CD14-positive monocyte (primary cell): ENCODE results near the gene CUX1. TPM values are rescaled to one million over a fixed set of nuclear protein-coding genes. Genes with fewer than 3 reads are reported as not detected.
A peak's percentile ranks its signal among the peaks of the same experiment; 100 is the strongest.

Source experiments
- DNase-seq, 3 donors: peaks; one replicate each; pipeline ENCODE4 v3.0.0-alpha.2; 2011 to 2022
- H2AFZ ChIP-seq: 2 replicates; pipeline ENCODE4 v1.6.0; 2012; ENCODE audit warnings: mild to moderate bottlenecking, low read depth, low read length, inconsistent platforms; ENCODE audit not compliant: insufficient read depth, poor library complexity, severe bottlenecking
- H3K27ac ChIP-seq, 2 donors: 1 replicate in 1 of 2; 2 replicates in 1 of 2; pipeline ENCODE4 v1.5.1; 2012 to 2013; ENCODE audit warnings: low read length in 2 of 2, control low read depth in 1 of 2, inconsistent platforms in 1 of 2, low read depth in 1 of 2, mild to moderate bottlenecking in 1 of 2
- H3K27me3 ChIP-seq, 2 donors: one replicate each; pipeline versions ENCODE4 v1.6.0 to v1.6.1; 2011 to 2013; ENCODE audit warnings: low read length in 2 of 2; ENCODE audit not compliant: control insufficient read depth in 2 of 2, insufficient read depth in 2 of 2
- H3K36me3 ChIP-seq, 2 donors: replicated peaks in 1 of 2; 1 replicate in 1 of 2; 2 replicates in 1 of 2; pipeline versions ENCODE4 v1.5.1 to v1.6.1; 2012 to 2013; ENCODE audit warnings: low read length in 2 of 2, control low read depth in 1 of 2, inconsistent platforms in 1 of 2, mild to moderate bottlenecking in 1 of 2; ENCODE audit not compliant: insufficient read depth in 2 of 2, control insufficient read depth in 1 of 2
- H3K4me1 ChIP-seq, 2 donors: 1 replicate in 1 of 2; 2 replicates in 1 of 2; pipeline versions ENCODE4 v1.5.1 to v1.6.1; 2012 to 2013; ENCODE audit warnings: low read length in 2 of 2, control low read depth in 1 of 2, inconsistent platforms in 1 of 2, mild to moderate bottlenecking in 1 of 2, moderate library complexity in 1 of 2; ENCODE audit not compliant: insufficient read depth in 2 of 2, control insufficient read depth in 1 of 2
- H3K4me2 ChIP-seq: replicated peaks from 2 replicates; pipeline ENCODE3; 2012; ENCODE audit warnings: low read length, moderate library complexity, mild to moderate bottlenecking; ENCODE audit not compliant: poor library complexity, severe bottlenecking; ENCODE audit errors: extremely low read depth
- H3K4me3 ChIP-seq, 3 experiments: fragments of 200-600 bp in 1 of 3; sonication (generic) in 1 of 3; replicated peaks in 1 of 3; 1 replicate in 2 of 3; 2 replicates in 1 of 3; pipeline ENCODE4 v1.5.1; 2011 to 2013; ENCODE audit warnings: low read length in 3 of 3, mild to moderate bottlenecking in 3 of 3, control low read depth in 2 of 3, low read depth in 2 of 3, inconsistent platforms in 1 of 3, moderate library complexity in 1 of 3
- H3K79me2 ChIP-seq: 2 replicates; pipeline ENCODE4 v1.6.0; 2012; ENCODE audit warnings: mild to moderate bottlenecking, control low read depth, inconsistent platforms, low read length, moderate library complexity; ENCODE audit not compliant: insufficient read depth
- H3K9ac ChIP-seq: 2 replicates; pipeline ENCODE4 v1.6.0; 2017; ENCODE audit warnings: low read length, mild to moderate bottlenecking; ENCODE audit not compliant: insufficient read depth, poor library complexity, severe bottlenecking
- H3K9me3 ChIP-seq, 2 donors: replicated peaks in 1 of 2; 1 replicate in 1 of 2; 2 replicates in 1 of 2; pipeline versions ENCODE4 v1.5.1 to v1.6.1; 2012 to 2013; ENCODE audit warnings: low read length in 2 of 2, control low read depth in 1 of 2; ENCODE audit not compliant: control insufficient read depth in 1 of 2, insufficient read depth in 1 of 2
- H4K20me1 ChIP-seq: 2 replicates; pipeline ENCODE4 v1.6.0; 2012; ENCODE audit warnings: mild to moderate bottlenecking, low read length, control low read depth, moderate library complexity; ENCODE audit not compliant: insufficient read depth
- H3K27ac Mint-ChIP-seq, 7 donors: one replicate each; pipeline ENCODE4 v1.8.0; 2020; ENCODE audit warnings: mild to moderate bottlenecking in 7 of 7, mixed read lengths in 7 of 7, moderate library complexity in 6 of 7, inconsistent platforms in 2 of 7
- H3K27me3 Mint-ChIP-seq, 3 donors: one replicate each; pipeline ENCODE4 v1.8.0; 2021 to 2022; ENCODE audit warnings: low read depth in 3 of 3, mild to moderate bottlenecking in 3 of 3, mixed read lengths in 3 of 3, moderate library complexity in 3 of 3, inconsistent platforms in 1 of 3
- H3K36me3 Mint-ChIP-seq, 2 donors: one replicate each; pipeline ENCODE4 v1.8.0; 2020; ENCODE audit warnings: mixed read lengths in 2 of 2, inconsistent platforms in 1 of 2, mild to moderate bottlenecking in 1 of 2
- H3K4me1 Mint-ChIP-seq: one replicate; pipeline ENCODE4 v1.8.0; 2020; ENCODE audit warnings: mild to moderate bottlenecking, mixed read lengths
- H3K4me3 Mint-ChIP-seq, 2 donors: one replicate each; pipeline ENCODE4 v1.8.0; 2020; ENCODE audit warnings: mild to moderate bottlenecking in 2 of 2, mixed read lengths in 2 of 2, moderate library complexity in 1 of 2
- H3K9me3 Mint-ChIP-seq, 7 donors: one replicate each; pipeline ENCODE4 v1.8.0; 2020 to 2022; ENCODE audit warnings: mixed read lengths in 7 of 7, mild to moderate bottlenecking in 6 of 7, moderate library complexity in 6 of 7, inconsistent platforms in 2 of 7
- WGBS: methylation state at CpG from one replicate; pipeline ENCODE4 v1.1.5; 2013; ENCODE audit warnings: missing lambda C conversion rate; ENCODE audit not compliant: insufficient coverage; 5-methylcytosine and 5-hydroxymethylcytosine counted together
- intact Hi-C, 2 donors: fragments of 100-400 bp; cut with micrococcal nuclease; formaldehyde crosslinking; loops; one replicate each; pipeline versions ENCODE4 v1.15.0 to v1.15.1; 2023
- polyA plus RNA-seq, 3 donors: library from polyadenylated mRNA; depleted of rRNA in 1 of 3; unstranded in 2 of 3; stranded (reverse) in 1 of 3; fragments of 300-500 nt in 2 of 3; fragments of >200 nt in 1 of 3; fragmentation: Illumina TruSeq in 2 of 3; gene quantifications; 1 replicate in 2 of 3; 2 replicates in 1 of 3; pipeline ENCODE4 v1.2.3, GENCODE V29; 2012 to 2021
- TF ChIP-seq, protein P1 (sequence below): fragments of 200-600 bp; IDR thresholded peaks from one replicate; pipeline ENCODE4 v1.8.0; 2022; ENCODE audit warnings: antibody characterized with exemption, mild to moderate bottlenecking

Gene CUX1
- polyA plus RNA-seq, 3 donors = 17.6 to 38.0 (median 28.0) TPM

DNA sequence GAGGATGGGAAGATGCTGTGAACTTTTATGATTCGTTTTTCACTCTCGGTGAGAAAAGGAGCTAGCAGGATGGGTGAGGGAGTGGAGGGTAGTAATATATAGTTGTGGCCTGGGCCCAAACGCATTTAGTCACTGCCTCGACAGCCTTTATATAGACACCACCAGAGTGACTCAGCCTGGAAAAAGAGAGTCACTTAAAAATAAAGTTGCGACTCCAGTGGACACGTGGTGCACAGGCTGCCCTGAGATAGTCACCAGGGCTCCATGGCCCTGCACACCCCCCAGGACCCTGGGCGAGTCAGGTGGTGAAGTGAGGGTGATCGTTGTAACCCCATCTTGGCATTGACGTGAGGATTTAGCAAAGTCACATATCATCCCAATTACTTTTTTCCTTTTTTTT lies 106.7 kb downstream of the CUX1 start:
- H3K4me3 ChIP-seq = no peak overlapping the region
- H3K36me3 Mint-ChIP-seq = peaks cover 26 to 50% of the 10 kb centered on the region in 2 donors
- H3K4me1 ChIP-seq = no peaks in the 10 kb centered on the region
- no peaks in the 10 kb centered on the region for H3K9me3 Mint-ChIP-seq
- peaks cover 95% of the 10 kb centered on the region for H3K79me2 ChIP-seq
- DNase-seq = no peak
- 100% methylated on average over 1 of the region's 9 CpGs for WGBS
- no peak overlapping the region for H3K4me3 Mint-ChIP-seq
- intact Hi-C loops = no loop called here
- no peaks in the 10 kb centered on the region for H3K27me3 ChIP-seq
- no peak overlapping the region for H3K9ac ChIP-seq
- H4K20me1 ChIP-seq = peaks cover 95% of the 10 kb centered on the region
- no peak overlapping the region for H3K27ac ChIP-seq
- no peaks in the 10 kb centered on the region for H3K27me3 Mint-ChIP-seq
- H3K4me1 Mint-ChIP-seq = peaks cover 13% of the 10 kb centered on the region
- H3K27ac Mint-ChIP-seq = peak overlapping the region in 3 of 7 donors; percentile 13 to 72 (median 60)
- no peaks in the 10 kb centered on the region for H3K9me3 ChIP-seq
- H3K4me2 ChIP-seq = no peak overlapping the region
- H3K36me3 ChIP-seq = peaks cover 16 to 55% of the 10 kb centered on the region in 2 donors
- TF ChIP-seq, protein P1, sequence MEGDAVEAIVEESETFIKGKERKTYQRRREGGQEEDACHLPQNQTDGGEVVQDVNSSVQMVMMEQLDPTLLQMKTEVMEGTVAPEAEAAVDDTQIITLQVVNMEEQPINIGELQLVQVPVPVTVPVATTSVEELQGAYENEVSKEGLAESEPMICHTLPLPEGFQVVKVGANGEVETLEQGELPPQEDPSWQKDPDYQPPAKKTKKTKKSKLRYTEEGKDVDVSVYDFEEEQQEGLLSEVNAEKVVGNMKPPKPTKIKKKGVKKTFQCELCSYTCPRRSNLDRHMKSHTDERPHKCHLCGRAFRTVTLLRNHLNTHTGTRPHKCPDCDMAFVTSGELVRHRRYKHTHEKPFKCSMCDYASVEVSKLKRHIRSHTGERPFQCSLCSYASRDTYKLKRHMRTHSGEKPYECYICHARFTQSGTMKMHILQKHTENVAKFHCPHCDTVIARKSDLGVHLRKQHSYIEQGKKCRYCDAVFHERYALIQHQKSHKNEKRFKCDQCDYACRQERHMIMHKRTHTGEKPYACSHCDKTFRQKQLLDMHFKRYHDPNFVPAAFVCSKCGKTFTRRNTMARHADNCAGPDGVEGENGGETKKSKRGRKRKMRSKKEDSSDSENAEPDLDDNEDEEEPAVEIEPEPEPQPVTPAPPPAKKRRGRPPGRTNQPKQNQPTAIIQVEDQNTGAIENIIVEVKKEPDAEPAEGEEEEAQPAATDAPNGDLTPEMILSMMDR = no peak
- no peak overlapping the region for H2AFZ ChIP-seq

DNA sequence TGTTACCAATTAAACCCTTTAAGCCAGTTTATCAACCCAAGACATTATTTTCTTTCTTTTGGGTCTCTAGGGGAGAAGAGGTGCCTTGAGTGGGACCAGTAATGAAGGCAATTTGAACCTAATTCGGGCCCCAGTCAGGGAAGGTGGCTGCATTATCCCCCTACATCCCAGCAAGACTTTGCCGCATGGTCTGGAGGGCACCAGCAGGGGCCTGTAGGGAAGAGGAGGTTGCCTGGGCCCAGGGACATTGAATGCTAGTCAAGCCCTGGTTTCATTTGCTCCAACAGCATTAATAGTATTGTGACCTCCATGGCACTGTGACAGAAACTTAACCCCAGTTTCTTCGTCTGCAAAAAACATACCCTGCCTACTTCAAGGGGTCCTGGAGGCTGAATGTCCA lies 108.8 kb downstream of the CUX1 start:
- H3K36me3 Mint-ChIP-seq = peaks cover 25 to 50% of the 10 kb centered on the region in 2 donors
- peak overlapping the region in 4 of 7 donors; percentile 33 to 63 (median 52) for H3K27ac Mint-ChIP-seq
- intact Hi-C loops = no loop called here
- H3K4me3 Mint-ChIP-seq = no peak overlapping the region
- Histone ChIP-seq H3K36me3 (peaks cover 9 to 49% of the 10 kb centered on the region in 2 donors), H3K27ac (peak overlapping the region in 1 of 2 donors; percentile 58), H4K20me1 (peaks cover 99% of the 10 kb centered on the region), H3K9me3 (no peaks in the 10 kb centered on the region), H3K9ac (no peak overlapping the region), H3K4me3 (no peak overlapping the region), H3K79me2 (peaks cover 98% of the 10 kb centered on the region), H3K27me3 (no peaks in the 10 kb centered on the region), H2AFZ (no peak overlapping the region), H3K4me1 (no peaks in the 10 kb centered on the region), H3K4me2 (no peak overlapping the region)
- 100% methylated on average over 1 of the region's 3 CpGs for WGBS
- no peak for DNase-seq
- no peaks in the 10 kb centered on the region for H3K27me3 Mint-ChIP-seq
- H3K9me3 Mint-ChIP-seq = no peaks in the 10 kb centered on the region
- peaks cover 13% of the 10 kb centered on the region for H3K4me1 Mint-ChIP-seq
- TF ChIP-seq, protein P1 = no peak
